Uterus (tissue), 2 donors: ENCODE data around the gene PLEKHG3.

Source experiments
- POLR2A ChIP-seq, 2 donors: fragments of 450-650 bp; IDR thresholded peaks; one replicate each; pipeline ENCODE4 v1.6.1; 2016; ENCODE audit warnings: antibody characterized with exemption in 2 of 2, mild to moderate bottlenecking in 1 of 2, moderate library complexity in 1 of 2
- TF ChIP-seq, protein P1 (sequence below), 4 experiments: fragments of 200-600 bp in 2 of 4; fragments of 450-650 bp in 2 of 4; sonication (generic) in 2 of 4; IDR thresholded peaks; one replicate each; pipeline ENCODE4 v1.5.1; 2016 to 2019; ENCODE audit warnings: antibody characterized with exemption in 4 of 4, mild to moderate bottlenecking in 2 of 4, moderate library complexity in 1 of 4

DNA sequence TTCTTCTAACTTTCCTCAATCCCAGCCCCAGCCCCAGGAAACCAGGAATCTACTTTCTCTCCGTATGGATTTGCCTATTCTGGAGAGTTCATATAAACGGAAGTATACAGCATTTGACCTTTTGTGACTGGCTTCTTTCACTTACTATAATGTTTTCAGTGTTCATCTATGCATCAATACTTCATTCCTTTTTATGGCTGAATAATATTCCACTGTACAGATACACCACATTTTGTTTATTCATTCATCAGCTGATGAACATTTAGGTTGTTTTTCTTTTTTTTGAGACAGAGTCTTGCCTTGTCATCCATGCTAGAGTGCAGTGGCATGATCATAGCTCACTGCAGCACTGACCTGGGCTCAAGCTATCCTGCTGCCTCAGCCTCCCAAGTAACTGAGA is 3.9 kb upstream of the PLEKHG3 start:
- TF ChIP-seq, protein P1, sequence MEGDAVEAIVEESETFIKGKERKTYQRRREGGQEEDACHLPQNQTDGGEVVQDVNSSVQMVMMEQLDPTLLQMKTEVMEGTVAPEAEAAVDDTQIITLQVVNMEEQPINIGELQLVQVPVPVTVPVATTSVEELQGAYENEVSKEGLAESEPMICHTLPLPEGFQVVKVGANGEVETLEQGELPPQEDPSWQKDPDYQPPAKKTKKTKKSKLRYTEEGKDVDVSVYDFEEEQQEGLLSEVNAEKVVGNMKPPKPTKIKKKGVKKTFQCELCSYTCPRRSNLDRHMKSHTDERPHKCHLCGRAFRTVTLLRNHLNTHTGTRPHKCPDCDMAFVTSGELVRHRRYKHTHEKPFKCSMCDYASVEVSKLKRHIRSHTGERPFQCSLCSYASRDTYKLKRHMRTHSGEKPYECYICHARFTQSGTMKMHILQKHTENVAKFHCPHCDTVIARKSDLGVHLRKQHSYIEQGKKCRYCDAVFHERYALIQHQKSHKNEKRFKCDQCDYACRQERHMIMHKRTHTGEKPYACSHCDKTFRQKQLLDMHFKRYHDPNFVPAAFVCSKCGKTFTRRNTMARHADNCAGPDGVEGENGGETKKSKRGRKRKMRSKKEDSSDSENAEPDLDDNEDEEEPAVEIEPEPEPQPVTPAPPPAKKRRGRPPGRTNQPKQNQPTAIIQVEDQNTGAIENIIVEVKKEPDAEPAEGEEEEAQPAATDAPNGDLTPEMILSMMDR (IDR thresholded peaks at IDR 0.05): no peak
- no peak for TF ChIP-seq POLR2A (IDR thresholded peaks at IDR 0.05)
